Measurements from ENCODE around the gene B3GNT3.
"Not testable (repeated sequence)": the region's sequence is repeated elsewhere in the genome, so short reads cannot be mapped to it uniquely, and the experiment has no call there.

Gene B3GNT3

DNA sequence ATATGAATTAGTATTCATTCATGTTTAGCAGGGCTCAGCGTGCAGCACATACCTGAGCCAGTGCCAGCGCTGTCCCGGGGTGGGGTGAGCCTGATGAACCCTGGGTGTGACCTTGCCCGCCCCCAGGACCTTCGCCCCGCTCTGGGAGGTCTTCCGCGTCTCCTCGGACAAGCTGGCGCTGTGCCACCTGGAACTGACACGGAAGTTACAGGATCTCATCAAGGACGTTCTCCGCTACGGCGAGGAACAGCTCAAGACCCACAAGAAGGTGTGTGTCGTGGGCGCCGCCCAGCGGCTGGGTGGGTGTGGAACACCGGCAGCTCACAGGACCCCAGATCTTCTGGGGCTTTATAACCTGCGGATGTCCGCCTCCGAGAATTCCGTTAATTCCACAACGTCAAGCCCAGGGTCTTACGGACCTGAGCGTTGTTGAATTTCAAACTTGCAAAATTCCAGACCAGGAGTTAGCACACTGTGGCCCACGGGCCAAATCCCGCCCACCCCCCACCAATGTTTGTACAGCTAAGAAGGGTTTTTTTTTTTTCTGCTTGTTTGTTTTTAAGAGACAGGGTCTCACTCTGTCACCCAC is 28.3 kb upstream of the B3GNT3 start:
- DNase-seq (ENCODE audit: low read depth): no peak

- no peak for DNase-seq (ENCODE audit: low read depth)
These were observed 27.4 kb upstream of the B3GNT3 start for GRCh38 chr19:17767559-17767958.

- no peak for DNase-seq (ENCODE audit: low read depth)
These were observed 24.3 kb upstream of the B3GNT3 start for GRCh38 chr19:17770613-17771012.

DNA sequence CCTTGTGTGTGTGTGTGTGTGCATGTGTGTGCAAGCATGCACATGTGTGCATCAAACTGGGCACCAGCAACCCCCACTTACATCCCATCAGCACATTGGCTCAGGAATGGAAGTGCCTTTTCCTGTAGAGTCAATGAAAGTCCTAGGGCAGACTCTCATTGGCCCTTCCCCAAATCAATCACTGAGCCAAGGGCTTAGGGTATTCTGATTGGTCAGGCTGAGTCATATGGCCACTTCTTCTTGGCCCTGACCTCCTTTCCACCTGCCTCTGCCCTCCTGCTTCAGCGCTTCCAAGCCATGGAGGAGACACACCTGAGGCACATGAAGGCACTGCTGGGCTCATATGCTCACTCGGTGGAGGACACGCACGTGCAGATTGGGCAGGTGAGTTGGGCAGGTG is 22.8 kb upstream of the B3GNT3 start:
- DNase-seq (ENCODE audit: low read depth): no peak

DNA sequence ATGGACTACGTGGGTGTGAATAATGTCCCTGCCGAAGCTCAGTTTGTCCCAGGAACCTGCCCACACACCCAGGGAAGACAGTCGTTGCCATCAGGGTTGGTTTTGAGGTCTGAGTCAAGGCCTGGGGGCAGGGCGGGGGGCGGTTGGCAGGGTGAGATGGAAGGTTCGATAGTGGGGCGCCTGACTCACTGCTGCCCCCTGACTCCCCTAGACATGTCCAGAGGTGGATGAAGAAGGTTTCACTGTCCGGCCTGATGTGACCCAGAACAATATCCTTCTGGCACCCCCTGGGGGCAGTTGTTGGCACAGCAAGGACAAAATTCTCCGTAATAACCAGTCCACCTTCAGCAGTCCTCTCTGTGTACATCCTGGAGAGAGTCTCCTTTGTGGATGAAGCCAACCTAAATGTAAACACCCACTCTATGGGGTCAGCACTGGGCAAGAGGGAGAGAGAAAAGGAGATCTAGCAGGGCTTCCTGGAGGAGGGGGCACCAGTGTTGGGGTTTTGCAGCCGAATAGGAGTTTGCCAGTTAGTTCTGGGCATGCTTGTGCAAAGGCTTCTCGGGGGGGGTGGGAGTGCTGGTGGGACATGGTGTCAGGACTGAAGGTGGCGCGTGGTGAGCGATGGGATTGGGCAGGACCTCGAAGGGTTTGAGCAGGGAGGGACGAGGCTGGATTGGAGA is 19.6 kb upstream of the B3GNT3 start:
- DNase-seq (ENCODE audit: low read depth): no peak

DNA sequence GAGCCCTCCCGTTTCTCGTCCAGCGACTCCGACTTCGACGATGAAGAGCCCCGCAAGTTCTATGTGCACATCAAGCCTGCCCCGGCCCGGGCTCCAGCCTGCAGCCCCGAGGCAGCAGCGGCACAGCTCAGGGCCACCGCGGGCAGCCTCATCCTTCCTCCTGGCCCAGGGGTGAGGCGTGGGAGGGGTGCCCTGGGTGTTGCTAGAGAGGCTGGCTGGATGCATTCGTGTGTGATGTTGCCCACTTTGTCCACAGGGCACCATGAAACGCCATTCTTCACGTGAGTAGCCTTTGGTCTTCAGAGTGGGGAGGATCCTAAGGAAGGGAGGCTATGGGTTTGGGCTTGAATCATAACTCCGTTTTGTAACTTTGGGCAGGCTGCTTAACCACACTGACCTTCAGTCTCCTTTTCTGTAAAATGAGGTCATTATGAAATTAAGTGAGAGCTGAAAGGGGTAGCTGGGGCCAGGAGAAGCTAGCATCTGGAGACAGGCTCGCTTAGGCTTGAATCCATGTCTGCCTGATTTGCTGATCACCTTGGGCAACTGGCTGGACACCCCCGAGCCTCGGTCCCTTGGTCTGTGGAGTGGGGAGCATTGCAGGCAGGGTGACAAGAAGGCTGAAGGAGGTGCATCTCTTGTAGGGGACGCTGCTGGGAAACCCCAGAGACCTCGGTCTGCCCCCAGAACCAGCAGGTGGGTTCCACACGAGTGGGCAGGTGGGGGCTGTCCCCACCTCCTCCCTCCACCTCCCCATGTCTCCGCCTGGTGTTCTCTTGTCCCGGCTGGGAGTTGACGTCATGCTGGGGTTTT is 18.7 kb upstream of the B3GNT3 start:
- no peak for DNase-seq (ENCODE audit: low read depth)

DNA sequence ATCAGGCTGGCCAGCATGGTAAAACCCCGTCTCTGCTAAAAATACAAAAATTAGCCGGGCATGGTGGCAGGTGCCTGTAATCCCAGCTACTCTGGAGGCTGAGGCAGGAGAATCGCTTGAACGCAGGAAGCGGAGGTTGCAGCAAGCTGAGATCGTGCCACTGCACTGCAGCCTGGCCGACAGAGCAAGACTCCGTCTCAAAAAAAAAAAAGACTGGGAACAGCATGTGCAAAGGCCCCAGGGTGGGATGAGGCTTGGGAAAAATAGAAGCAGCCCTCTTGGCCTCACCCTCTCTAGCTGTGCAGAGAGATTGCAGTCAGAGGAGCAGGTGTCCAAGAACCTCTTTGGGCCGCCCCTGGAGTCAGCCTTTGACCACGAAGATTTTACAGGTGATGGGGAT is 17.1 kb upstream of the B3GNT3 start:
- not testable (repeated sequence) for DNase-seq (ENCODE audit: low read depth)

- DNase-seq (ENCODE audit: low read depth): no peak
These were observed 16.5 kb upstream of the B3GNT3 start for GRCh38 chr19:17778251-17778967.

GRCh38 chr19:17778968-17779929 is 15.7 kb upstream of the B3GNT3 start:
- no peak for DNase-seq (ENCODE audit: low read depth)

GRCh38 chr19:17780781-17781180 is 14.2 kb upstream of the B3GNT3 start:
- no peak for DNase-seq (ENCODE audit: low read depth)

DNA sequence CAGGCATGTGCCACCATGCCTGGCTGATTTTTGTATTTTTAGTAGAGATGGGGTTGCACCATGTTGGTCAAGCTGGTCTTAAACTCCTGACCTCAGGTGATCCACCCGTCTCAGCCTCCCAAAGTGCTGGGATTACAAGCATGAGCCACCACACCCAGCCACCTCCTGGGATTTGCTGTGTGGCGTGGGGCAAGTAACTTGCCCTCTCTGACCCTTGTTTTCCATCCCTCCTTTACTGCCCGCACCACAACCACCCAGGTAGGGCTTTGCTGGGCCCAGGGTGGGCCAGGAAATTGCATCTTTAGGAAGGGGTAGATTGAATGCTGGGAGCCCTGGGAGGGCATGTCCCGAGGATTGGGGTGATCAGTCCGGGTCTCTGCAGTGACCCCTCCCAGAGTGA is 11.2 kb upstream of the B3GNT3 start:
- not testable (repeated sequence) for DNase-seq (ENCODE audit: low read depth)

- DNase-seq (ENCODE audit: low read depth): no peak
These were observed 10.5 kb upstream of the B3GNT3 start for GRCh38 chr19:17784201-17785008.

DNA sequence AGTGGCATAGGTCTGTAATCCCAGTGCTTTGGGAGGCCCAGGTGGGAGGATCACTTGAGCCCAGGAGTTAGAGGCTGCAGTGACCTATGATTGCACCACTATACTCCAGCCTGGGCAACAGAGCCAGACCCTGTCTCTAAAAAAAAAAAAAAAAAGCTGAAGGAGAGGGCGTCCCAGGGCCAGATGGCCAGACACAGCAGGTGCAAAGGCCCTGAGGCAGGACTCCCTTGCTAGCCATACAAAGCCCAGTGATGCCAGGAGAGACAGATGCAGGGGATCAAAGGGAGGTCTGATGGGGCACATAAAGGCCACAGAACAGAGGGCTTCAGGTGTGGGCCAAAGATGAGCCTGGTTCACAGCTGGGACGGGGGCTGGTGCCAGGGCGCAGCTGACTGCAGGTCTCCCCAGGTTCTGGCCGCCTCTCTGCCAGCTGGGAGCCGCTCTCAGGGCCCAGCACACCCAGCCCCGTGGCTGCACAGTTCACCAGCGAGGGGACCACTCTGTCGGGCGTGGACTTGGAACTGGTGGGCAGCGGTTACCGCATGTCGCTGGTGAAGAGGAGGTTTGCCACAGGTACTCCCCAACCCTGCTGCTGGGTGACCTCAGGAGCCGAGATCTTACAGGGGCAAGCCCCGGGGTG is 7.5 kb upstream of the B3GNT3 start:
- DNase-seq (ENCODE audit: low read depth): no peak

- DNase-seq (ENCODE audit: low read depth): no peak
These were observed 6.3 kb upstream of the B3GNT3 start for GRCh38 chr19:17788632-17789031.

DNA sequence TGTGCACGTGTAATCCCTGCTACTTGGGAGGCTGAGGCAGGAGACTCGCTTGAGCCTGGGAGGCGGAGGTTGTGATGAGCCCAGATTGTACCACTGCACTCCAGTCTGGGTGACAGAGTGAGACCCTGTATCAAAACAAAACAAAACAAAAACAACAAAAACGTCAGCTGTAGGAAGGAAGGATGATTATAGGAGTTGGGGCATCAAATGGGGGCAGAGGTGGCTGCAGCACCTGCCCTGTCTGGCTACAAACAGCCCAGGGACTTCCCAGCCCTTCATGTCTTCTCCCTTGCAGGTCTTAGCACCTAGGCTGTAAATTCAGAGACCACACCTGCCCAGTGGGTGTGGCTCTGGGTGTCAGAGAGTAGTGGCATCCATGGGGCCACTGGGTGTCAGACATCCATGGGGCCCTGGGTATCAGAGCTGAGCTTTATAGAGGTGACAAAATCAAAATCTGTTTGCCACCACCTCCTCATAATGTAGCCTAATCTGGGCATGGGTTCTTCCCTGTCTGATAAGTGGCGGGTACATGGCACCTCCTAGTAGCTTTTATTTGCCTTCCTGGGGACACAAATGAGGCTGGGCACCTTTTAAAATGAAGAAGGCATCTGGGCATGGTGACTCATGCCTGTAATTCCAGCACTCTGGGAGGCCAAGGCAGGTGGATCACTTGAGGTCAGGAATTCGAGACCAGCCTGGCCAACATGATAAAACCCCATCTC is 4.7 kb upstream of the B3GNT3 start:
- DNase-seq (ENCODE audit: low read depth): no peak

DNA sequence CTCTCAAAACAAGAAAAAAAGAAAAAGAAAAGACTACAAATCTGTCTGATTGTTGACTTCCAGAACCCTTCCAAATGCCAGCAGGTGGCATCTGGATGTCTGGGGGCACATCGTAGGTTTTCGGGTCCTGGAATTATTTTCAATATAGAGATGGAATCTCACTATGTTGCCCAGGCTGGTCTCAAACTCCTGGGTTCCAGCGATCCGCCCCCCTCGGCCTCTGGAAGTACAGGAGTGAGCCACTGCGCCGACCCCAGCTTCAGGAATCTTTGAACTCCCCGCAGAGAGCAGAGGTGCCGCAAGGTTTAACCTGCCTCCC is 567 bp upstream of the B3GNT3 start:
- no peak for DNase-seq (ENCODE audit: low read depth)

GRCh38 chr19:17795495-17795856 is 538 bp downstream of the B3GNT3 start:
- no peak for DNase-seq (ENCODE audit: low read depth)

- DNase-seq (ENCODE audit: low read depth): no peak
These were observed 1.3 kb downstream of the B3GNT3 start for GRCh38 chr19:17796013-17796837.
